ENCODE measurements around the gene ZMPSTE24. TPM values are rescaled to one million over a fixed set of nuclear protein-coding genes. Genes with fewer than 3 reads are reported as not detected.

The ZMPSTE24 gene
- total RNA-seq, 3 donors from 2014 or later (not counting 1 experiment from before 2014, with no cell fraction given): 15.3 to 19.5 (median 19.3) TPM

GRCh38 chr1:40315795-40316594 is 58.0 kb downstream of the ZMPSTE24 start:
- peak overlapping the region; percentile 46 for H3K4me3 ChIP-seq (ENCODE audit: low read length)

GRCh38 chr1:40316595-40317393 is 58.8 kb downstream of the ZMPSTE24 start, which contains the start of gene COL9A2:
COL9A2 (minus strand) TSS chr1:40317286; CDS start chr1:40317197, 89 bp downstream.
- H3K4me1 ChIP-seq (ENCODE audit: control insufficient read depth, insufficient read depth, low read length): peaks cover 47% of the 10 kb centered on the region
- peak within 1 kb of the TSS; percentile 46 for H3K4me3 ChIP-seq (ENCODE audit: low read length)
- H3K36me3 Mint-ChIP-seq: no peaks in the 10 kb centered on the region
- no peak within 1 kb of the TSS for H3K27ac ChIP-seq (ENCODE audit: low read length)
- peak within 1 kb of the TSS in 1 of 2 donors; percentile 75 for H3K27ac Mint-ChIP-seq
- H3K9me3 ChIP-seq (ENCODE audit: control insufficient read depth, insufficient read depth, low read length): no peaks in the 10 kb centered on the region
- intact Hi-C loops (cut with micrococcal nuclease): loop anchor here (5.0 kb wide), 3 partner anchors 59 to 164 kb away; partner anchors contain the start of gene ZMPSTE24
- no peaks in the 10 kb centered on the region for H3K36me3 ChIP-seq (ENCODE audit: control insufficient read depth, insufficient read depth, low read length)
- peaks cover 18% of the 10 kb centered on the region for H3K27me3 ChIP-seq (ENCODE audit: control insufficient read depth, insufficient read depth, low read length)
- DNase-seq (peak; percentile 55 to 77), ATAC-seq (peak; percentile 73 to 74 (median 73))
- no peak for TF ChIP-seq CTCF (IDR thresholded peaks at IDR 0.05)
- peaks cover 20% of the 10 kb centered on the region in 2 donors for H3K27me3 Mint-ChIP-seq (ENCODE audit: low read depth in 2 of 2)
- no peaks in the 10 kb centered on the region for H3K9me3 Mint-ChIP-seq
- H3K4me1 Mint-ChIP-seq: peaks cover 27 to 33% of the 10 kb centered on the region in 2 donors
- WGBS (ENCODE audit: insufficient coverage): 2% methylated on average over 84 of the region's 84 CpGs
- H3K4me3 Mint-ChIP-seq: peak within 1 kb of the TSS; percentile 92

More at GRCh38 chr1:40315795-40316594, 58.0 kb downstream of the ZMPSTE24 start:
- H3K36me3 ChIP-seq (ENCODE audit: control insufficient read depth, insufficient read depth, low read length): no peaks in the 10 kb centered on the region
- Mint-ChIP-seq H3K9me3 (no peaks in the 10 kb centered on the region), H3K27ac (peak overlapping the region in 1 of 2 donors; percentile 75), H3K36me3 (no peaks in the 10 kb centered on the region), H3K4me3 (peak overlapping the region; percentile 92), H3K4me1 (peaks cover 27 to 33% of the 10 kb centered on the region in 2 donors), H3K27me3 (ENCODE audit: low read depth in 2 of 2) (peaks cover 20% of the 10 kb centered on the region in 2 donors)
- H3K9me3 ChIP-seq (ENCODE audit: control insufficient read depth, insufficient read depth, low read length): no peaks in the 10 kb centered on the region
- 6% methylated on average over 40 of the region's 41 CpGs for WGBS (ENCODE audit: insufficient coverage)
- peaks cover 18% of the 10 kb centered on the region for H3K27me3 ChIP-seq (ENCODE audit: control insufficient read depth, insufficient read depth, low read length)
- intact Hi-C loops (cut with micrococcal nuclease): loop anchor here (5.0 kb wide), 3 partner anchors 59 to 164 kb away; partner anchors contain the start of gene ZMPSTE24
- no peak overlapping the region for H3K27ac ChIP-seq (ENCODE audit: low read length)
- peak; percentile 28 to 62 for DNase-seq
- peak; percentile 8 to 14 (median 8) for ATAC-seq
- H3K4me1 ChIP-seq (ENCODE audit: control insufficient read depth, insufficient read depth, low read length): peaks cover 51% of the 10 kb centered on the region
- no peak for TF ChIP-seq CTCF (IDR thresholded peaks at IDR 0.05)

- Mint-ChIP-seq H3K36me3 (no peaks in the 10 kb centered on the region), H3K27ac (peak overlapping the region in 1 of 2 donors; percentile 11), H3K4me3 (peak overlapping the region; percentile 78), H3K4me1 (peaks cover 27 to 33% of the 10 kb centered on the region in 2 donors), H3K9me3 (no peaks in the 10 kb centered on the region), H3K27me3 (ENCODE audit: low read depth in 2 of 2) (peaks cover 20% of the 10 kb centered on the region in 2 donors)
- DNase-seq (no peak), ATAC-seq (no peak)
- H3K27ac ChIP-seq (ENCODE audit: low read length): no peak overlapping the region
- H3K9me3 ChIP-seq (ENCODE audit: control insufficient read depth, insufficient read depth, low read length): no peaks in the 10 kb centered on the region
- WGBS (ENCODE audit: insufficient coverage): 53% methylated on average over 21 of the region's 21 CpGs
- no peak for TF ChIP-seq CTCF (IDR thresholded peaks at IDR 0.05)
- H3K27me3 ChIP-seq (ENCODE audit: control insufficient read depth, insufficient read depth, low read length): peaks cover 18% of the 10 kb centered on the region
- no peaks in the 10 kb centered on the region for H3K36me3 ChIP-seq (ENCODE audit: control insufficient read depth, insufficient read depth, low read length)
- H3K4me3 ChIP-seq (ENCODE audit: low read length): no peak overlapping the region
- peaks cover 40% of the 10 kb centered on the region for H3K4me1 ChIP-seq (ENCODE audit: control insufficient read depth, insufficient read depth, low read length)
- intact Hi-C loops (cut with micrococcal nuclease): loop anchor here (5.0 kb wide), 3 partner anchors 60 to 165 kb away; partner anchors contain the start of gene ZMPSTE24
These were observed 59.5 kb downstream of the ZMPSTE24 start for GRCh38 chr1:40317394-40318074.
